T1000 (cell line): ENCODE data around the gene MSRB3.

Source experiments
- DNase-seq: peaks from one replicate; lab custom pipeline; 2025; ENCODE audit warnings: mixed read lengths; lab: John Stamatoyannopoulos, UW

MSRB3 gene

GRCh38 chr12:65392491-65392890 lies 114.0 kb downstream of the MSRB3 start:
- DNase-seq: no peak

- DNase-seq: no peak
These were observed 124.7 kb downstream of the MSRB3 start for GRCh38 chr12:65403188-65403587.

- DNase-seq: no peak
These were observed 129.1 kb downstream of the MSRB3 start for GRCh38 chr12:65407388-65408149.

GRCh38 chr12:65408441-65408840 lies 130.0 kb downstream of the MSRB3 start:
- DNase-seq: no peak

GRCh38 chr12:65409726-65410125 lies 131.2 kb downstream of the MSRB3 start:
- no peak for DNase-seq

- no peak for DNase-seq
These were observed 132.7 kb downstream of the MSRB3 start for GRCh38 chr12:65411171-65411570.

GRCh38 chr12:65414526-65414925 lies 136.0 kb downstream of the MSRB3 start:
- no peak for DNase-seq

GRCh38 chr12:65415826-65416225 lies 137.3 kb downstream of the MSRB3 start:
- DNase-seq: no peak

GRCh38 chr12:65419284-65420072 lies 141.0 kb downstream of the MSRB3 start:
- no peak for DNase-seq

- no peak for DNase-seq
These were observed 142.5 kb downstream of the MSRB3 start for GRCh38 chr12:65420941-65421340.

GRCh38 chr12:65427646-65428045 lies 149.2 kb downstream of the MSRB3 start:
- DNase-seq: no peak

- no peak for DNase-seq
These were observed 151.5 kb downstream of the MSRB3 start for GRCh38 chr12:65430006-65430405.

GRCh38 chr12:65430571-65431306 lies 152.3 kb downstream of the MSRB3 start:
- no peak for DNase-seq

GRCh38 chr12:65432114-65432513 lies 153.6 kb downstream of the MSRB3 start:
- no peak for DNase-seq

- no peak for DNase-seq
These were observed 154.2 kb downstream of the MSRB3 start for GRCh38 chr12:65432651-65433050.

GRCh38 chr12:65434737-65435136 lies 156.3 kb downstream of the MSRB3 start:
- DNase-seq: no peak

GRCh38 chr12:65443038-65443437 lies 164.6 kb downstream of the MSRB3 start:
- DNase-seq: no peak

- DNase-seq: no peak
These were observed 166.5 kb downstream of the MSRB3 start for GRCh38 chr12:65444996-65445395.

GRCh38 chr12:65446901-65447300 lies 168.4 kb downstream of the MSRB3 start:
- DNase-seq: no peak

GRCh38 chr12:65449400-65449799 lies 170.9 kb downstream of the MSRB3 start:
- no peak for DNase-seq

GRCh38 chr12:65450625-65451024 lies 172.1 kb downstream of the MSRB3 start:
- no peak for DNase-seq

GRCh38 chr12:65454115-65454787 lies 175.8 kb downstream of the MSRB3 start:
- DNase-seq: no peak
